IPS-18a (cell line): ENCODE data around the gene SNX5.

Experiments
- H3K27ac ChIP-seq: one replicate; pipeline ENCODE4 v1.5.1; 2013; ENCODE audit warnings: low read length
- H3K27me3 ChIP-seq: one replicate; pipeline ENCODE4 v1.6.1; 2013; ENCODE audit warnings: mild to moderate bottlenecking, low read length; ENCODE audit not compliant: control insufficient read depth, insufficient read depth
- H3K36me3 ChIP-seq: one replicate; pipeline ENCODE4 v1.6.1; 2013; ENCODE audit warnings: low read depth, low read length; ENCODE audit not compliant: control insufficient read depth
- H3K4me1 ChIP-seq: one replicate; pipeline ENCODE4 v1.6.1; 2013; ENCODE audit warnings: low read depth, low read length; ENCODE audit not compliant: control insufficient read depth
- H3K4me3 ChIP-seq: one replicate; pipeline ENCODE4 v1.5.1; 2013; ENCODE audit warnings: low read length
- H3K9ac ChIP-seq: one replicate; pipeline ENCODE4 v1.6.1; 2013; ENCODE audit warnings: mild to moderate bottlenecking, low read length, moderate library complexity
- H3K9me3 ChIP-seq: one replicate; pipeline ENCODE4 v1.6.1; 2013; ENCODE audit warnings: low read depth, low read length; ENCODE audit not compliant: control insufficient read depth

Gene SNX5

GRCh38 chr20:17956099-17956685, 12.4 kb downstream of the SNX5 start:
- H3K27me3 ChIP-seq, result no peaks in the 10 kb centered on the region
- no peaks in the 10 kb centered on the region for H3K9me3 ChIP-seq
- H3K4me1 ChIP-seq, result peaks cover 20% of the 10 kb centered on the region
- no peak overlapping the region for H3K27ac ChIP-seq
- no peak overlapping the region for H3K4me3 ChIP-seq
- H3K36me3 ChIP-seq, result peaks cover 66% of the 10 kb centered on the region
- H3K9ac ChIP-seq, result no peak overlapping the region

- H3K27ac ChIP-seq, result no peak overlapping the region
- peaks cover 15% of the 10 kb centered on the region for H3K4me1 ChIP-seq
- H3K9me3 ChIP-seq, result no peaks in the 10 kb centered on the region
- H3K27me3 ChIP-seq, result no peaks in the 10 kb centered on the region
- H3K36me3 ChIP-seq, result peaks cover 74% of the 10 kb centered on the region
- H3K4me3 ChIP-seq, result no peak overlapping the region
- no peak overlapping the region for H3K9ac ChIP-seq
Observed at GRCh38 chr20:17955302-17955701, 13.3 kb downstream of the SNX5 start.

- Histone ChIP-seq H3K9ac (no peak overlapping the region), H3K27me3 (no peaks in the 10 kb centered on the region), H3K27ac (no peak overlapping the region), H3K36me3 (peaks cover 85% of the 10 kb centered on the region), H3K4me3 (no peak overlapping the region), H3K9me3 (no peaks in the 10 kb centered on the region), H3K4me1 (peaks cover 6% of the 10 kb centered on the region)
Observed at GRCh38 chr20:17953935-17954334, 14.7 kb downstream of the SNX5 start.

GRCh38 chr20:17952692-17953684, 15.6 kb downstream of the SNX5 start:
- Histone ChIP-seq H3K9ac (no peak overlapping the region), H3K36me3 (peaks cover 94% of the 10 kb centered on the region)

GRCh38 chr20:17951323-17951722, 17.3 kb downstream of the SNX5 start:
- Histone ChIP-seq H3K36me3 (peaks cover 100% of the 10 kb centered on the region), H3K9ac (no peak overlapping the region), H3K27me3 (no peaks in the 10 kb centered on the region), H3K9me3 (no peaks in the 10 kb centered on the region), H3K27ac (no peak overlapping the region), H3K4me3 (no peak overlapping the region), H3K4me1 (no peaks in the 10 kb centered on the region)

More at GRCh38 chr20:17952692-17953684, 15.6 kb downstream of the SNX5 start:
- Histone ChIP-seq H3K27ac (no peak overlapping the region), H3K9me3 (no peaks in the 10 kb centered on the region), H3K27me3 (no peaks in the 10 kb centered on the region), H3K4me1 (no peaks in the 10 kb centered on the region), H3K4me3 (no peak overlapping the region)

GRCh38 chr20:17950670-17951069, 17.9 kb downstream of the SNX5 start:
- peaks cover 100% of the 10 kb centered on the region for H3K36me3 ChIP-seq
- H3K9ac ChIP-seq, result no peak overlapping the region
- H3K4me3 ChIP-seq, result no peak overlapping the region
- no peaks in the 10 kb centered on the region for H3K27me3 ChIP-seq
- no peaks in the 10 kb centered on the region for H3K9me3 ChIP-seq
- no peak overlapping the region for H3K27ac ChIP-seq
- H3K4me1 ChIP-seq, result no peaks in the 10 kb centered on the region

- no peak overlapping the region for H3K9ac ChIP-seq
- H3K27ac ChIP-seq, result no peak overlapping the region
- H3K4me3 ChIP-seq, result no peak overlapping the region
- peaks cover 100% of the 10 kb centered on the region for H3K36me3 ChIP-seq
- H3K9me3 ChIP-seq, result no peaks in the 10 kb centered on the region
- no peaks in the 10 kb centered on the region for H3K4me1 ChIP-seq
- no peaks in the 10 kb centered on the region for H3K27me3 ChIP-seq
Observed at GRCh38 chr20:17949899-17950298, 18.7 kb downstream of the SNX5 start.

- peaks cover 98% of the 10 kb centered on the region for H3K36me3 ChIP-seq
- H3K27ac ChIP-seq, result no peak overlapping the region
- H3K27me3 ChIP-seq, result no peaks in the 10 kb centered on the region
- H3K4me1 ChIP-seq, result no peaks in the 10 kb centered on the region
- H3K9me3 ChIP-seq, result no peaks in the 10 kb centered on the region
- no peak overlapping the region for H3K9ac ChIP-seq
- H3K4me3 ChIP-seq, result no peak overlapping the region
Observed at GRCh38 chr20:17948442-17948841, 20.2 kb downstream of the SNX5 start.

GRCh38 chr20:17947474-17947815, 21.1 kb downstream of the SNX5 start:
- Histone ChIP-seq H3K4me1 (no peaks in the 10 kb centered on the region), H3K27ac (no peak overlapping the region), H3K36me3 (peaks cover 99% of the 10 kb centered on the region), H3K27me3 (no peaks in the 10 kb centered on the region), H3K9ac (no peak overlapping the region), H3K4me3 (no peak overlapping the region), H3K9me3 (no peaks in the 10 kb centered on the region)

GRCh38 chr20:17946572-17947473, 21.8 kb downstream of the SNX5 start:
- Histone ChIP-seq H3K36me3 (peaks cover 99% of the 10 kb centered on the region), H3K4me1 (no peaks in the 10 kb centered on the region), H3K9ac (no peak overlapping the region), H3K27ac (no peak overlapping the region), H3K4me3 (no peak overlapping the region), H3K9me3 (no peaks in the 10 kb centered on the region), H3K27me3 (no peaks in the 10 kb centered on the region)

- H3K36me3 ChIP-seq, result peaks cover 99% of the 10 kb centered on the region
- no peaks in the 10 kb centered on the region for H3K4me1 ChIP-seq
- no peaks in the 10 kb centered on the region for H3K27me3 ChIP-seq
- no peaks in the 10 kb centered on the region for H3K9me3 ChIP-seq
- no peak overlapping the region for H3K9ac ChIP-seq
- H3K27ac ChIP-seq, result no peak overlapping the region
- H3K4me3 ChIP-seq, result no peak overlapping the region
Observed at GRCh38 chr20:17946040-17946439, 22.6 kb downstream of the SNX5 start.
